Measurements from ENCODE around the gene KAT2A.

- TF ChIP-seq, protein P1, sequence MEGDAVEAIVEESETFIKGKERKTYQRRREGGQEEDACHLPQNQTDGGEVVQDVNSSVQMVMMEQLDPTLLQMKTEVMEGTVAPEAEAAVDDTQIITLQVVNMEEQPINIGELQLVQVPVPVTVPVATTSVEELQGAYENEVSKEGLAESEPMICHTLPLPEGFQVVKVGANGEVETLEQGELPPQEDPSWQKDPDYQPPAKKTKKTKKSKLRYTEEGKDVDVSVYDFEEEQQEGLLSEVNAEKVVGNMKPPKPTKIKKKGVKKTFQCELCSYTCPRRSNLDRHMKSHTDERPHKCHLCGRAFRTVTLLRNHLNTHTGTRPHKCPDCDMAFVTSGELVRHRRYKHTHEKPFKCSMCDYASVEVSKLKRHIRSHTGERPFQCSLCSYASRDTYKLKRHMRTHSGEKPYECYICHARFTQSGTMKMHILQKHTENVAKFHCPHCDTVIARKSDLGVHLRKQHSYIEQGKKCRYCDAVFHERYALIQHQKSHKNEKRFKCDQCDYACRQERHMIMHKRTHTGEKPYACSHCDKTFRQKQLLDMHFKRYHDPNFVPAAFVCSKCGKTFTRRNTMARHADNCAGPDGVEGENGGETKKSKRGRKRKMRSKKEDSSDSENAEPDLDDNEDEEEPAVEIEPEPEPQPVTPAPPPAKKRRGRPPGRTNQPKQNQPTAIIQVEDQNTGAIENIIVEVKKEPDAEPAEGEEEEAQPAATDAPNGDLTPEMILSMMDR (IDR thresholded peaks at IDR 0.05): no peak
- TF ChIP-seq POLR2A (IDR thresholded peaks at IDR 0.05): no peak
Observed at GRCh38 chr17:42113293-42114069, 7.7 kb downstream of the KAT2A start.
